GM19397 (cell line): ENCODE results near the gene VAV3.

ENCODE experiments used
- ATAC-seq: cut with Tn5 transposase; IDR thresholded peaks from one replicate; pipeline ENCODE4 v1.9.1; 2021; ENCODE audit warnings: mild to moderate bottlenecking, moderate library complexity; ENCODE audit not compliant: unreplicated experiment

VAV3 gene

DNA sequence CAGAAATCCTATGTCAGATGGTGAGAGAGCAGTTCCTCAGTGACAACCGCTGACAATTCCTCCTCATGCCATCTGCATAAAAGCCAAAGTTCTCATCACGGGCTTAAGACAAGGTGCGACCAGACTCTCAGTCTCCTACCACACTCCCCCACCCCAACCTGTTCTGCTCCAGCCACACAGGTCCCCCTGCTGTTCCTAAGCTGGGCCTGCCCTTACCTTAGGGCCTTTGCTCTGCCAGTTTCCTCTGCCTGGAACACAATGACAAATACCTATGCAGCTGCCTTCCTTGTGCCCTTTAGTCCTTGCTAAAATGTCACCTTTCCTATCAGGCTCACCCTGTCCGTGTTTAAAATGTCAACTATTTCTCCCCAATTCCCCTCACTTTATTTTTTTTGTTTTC is 441.9 kb downstream of the VAV3 start:
- ATAC-seq = no peak
